ENCODE measurements around the gene DNAH6. TPM values are rescaled to one million over a fixed set of nuclear protein-coding genes. Genes with fewer than 3 reads are reported as not detected.

Gene DNAH6
- total RNA-seq, 3 donors from 2014 or later = 0.03 to 0.19 (median 0.11) TPM

- peak; percentile 23 to 31 for ATAC-seq
- DNase-seq = no peak
- Mint-ChIP-seq H3K4me3 (peak overlapping the region; percentile 37), H3K9me3 (peaks cover 14% of the 10 kb centered on the region), H3K36me3 (ENCODE audit: insufficient read depth) (peaks cover 27% of the 10 kb centered on the region), H3K27me3 (ENCODE audit: low read depth) (no peaks in the 10 kb centered on the region), H3K4me1 (ENCODE audit: low read depth) (peaks cover 44% of the 10 kb centered on the region)
Measured at GRCh38 chr2:84833481-84834150, 317.3 kb downstream of the DNAH6 start.

DNA sequence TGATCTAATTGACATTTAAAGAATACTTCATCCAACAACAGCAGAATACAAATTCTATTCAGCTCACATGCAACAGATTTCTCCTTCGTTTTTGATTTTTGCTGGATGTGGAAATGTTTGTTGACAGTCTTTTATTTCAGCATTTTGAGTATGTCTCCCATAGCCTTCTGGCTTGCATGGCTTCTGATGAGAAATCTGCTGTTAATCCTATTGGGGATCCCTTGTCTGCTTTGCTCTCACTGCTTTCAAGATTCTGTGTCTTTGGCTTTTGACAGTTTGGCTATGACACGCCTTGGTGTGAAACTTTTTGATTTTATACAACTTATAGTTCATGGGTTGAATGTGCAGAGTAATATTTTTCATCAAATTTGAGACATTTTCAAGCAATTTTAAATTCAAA is 319.9 kb downstream of the DNAH6 start:
- DNase-seq (no peak), ATAC-seq (no peak)
- Mint-ChIP-seq H3K9me3 (peaks cover 14% of the 10 kb centered on the region), H3K36me3 (ENCODE audit: insufficient read depth) (peaks cover 32% of the 10 kb centered on the region), H3K4me1 (ENCODE audit: low read depth) (peaks cover 69% of the 10 kb centered on the region), H3K27me3 (ENCODE audit: low read depth) (no peaks in the 10 kb centered on the region), H3K4me3 (no peak overlapping the region)

DNA sequence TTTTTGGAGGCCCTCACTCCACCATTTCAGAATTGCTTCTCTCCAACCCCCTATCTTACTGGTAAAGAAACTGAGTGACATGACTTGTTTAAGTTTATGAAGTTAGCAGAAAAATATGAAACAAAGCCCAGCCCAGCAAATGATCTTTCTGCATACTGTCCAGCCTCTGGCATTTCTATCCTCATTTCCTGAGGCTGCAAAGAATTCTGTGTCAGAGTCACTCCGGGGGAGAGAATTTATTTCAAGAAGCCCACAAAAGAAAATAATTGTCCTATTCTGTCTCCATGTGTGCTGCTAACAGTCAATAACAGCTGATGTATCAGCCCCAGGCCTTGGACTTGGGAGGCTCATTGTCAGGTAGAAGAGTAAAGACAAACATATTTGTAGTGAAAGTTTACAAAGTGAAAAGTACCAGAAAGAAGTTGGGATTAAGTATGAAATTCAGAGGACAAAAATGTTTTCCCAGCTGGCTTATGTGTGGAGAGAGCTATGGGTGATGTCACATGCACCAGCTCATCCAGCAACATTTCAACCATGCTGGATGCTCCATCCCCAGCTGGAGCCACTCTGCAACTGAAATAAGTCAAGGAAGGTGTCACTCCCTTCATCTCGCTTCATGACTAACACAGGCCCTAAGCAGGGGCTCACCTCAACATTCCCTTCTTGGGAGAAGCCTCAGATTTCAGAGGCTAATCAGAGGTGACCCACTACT is 322.3 kb downstream of the DNAH6 start:
- DNase-seq = no peak

GRCh38 chr2:84839851-84840250 is 323.6 kb downstream of the DNAH6 start:
- DNase-seq (peak; percentile 38), ATAC-seq (peak; percentile 12 to 19)
- Mint-ChIP-seq H3K9me3 (peaks cover 14% of the 10 kb centered on the region), H3K27me3 (ENCODE audit: low read depth) (no peaks in the 10 kb centered on the region), H3K36me3 (ENCODE audit: insufficient read depth) (peaks cover 32% of the 10 kb centered on the region), H3K4me3 (peak overlapping the region; percentile 74), H3K4me1 (ENCODE audit: low read depth) (peaks cover 83% of the 10 kb centered on the region)

More for the DNA sequence above, 322.3 kb downstream of the DNAH6 start:
- H3K9me3 Mint-ChIP-seq = peaks cover 14% of the 10 kb centered on the region
- peaks cover 77% of the 10 kb centered on the region for H3K4me1 Mint-ChIP-seq (ENCODE audit: low read depth)
- H3K4me3 Mint-ChIP-seq = no peak overlapping the region
- no peaks in the 10 kb centered on the region for H3K27me3 Mint-ChIP-seq (ENCODE audit: low read depth)
- H3K36me3 Mint-ChIP-seq (ENCODE audit: insufficient read depth) = peaks cover 32% of the 10 kb centered on the region
- ATAC-seq = no peak

DNA sequence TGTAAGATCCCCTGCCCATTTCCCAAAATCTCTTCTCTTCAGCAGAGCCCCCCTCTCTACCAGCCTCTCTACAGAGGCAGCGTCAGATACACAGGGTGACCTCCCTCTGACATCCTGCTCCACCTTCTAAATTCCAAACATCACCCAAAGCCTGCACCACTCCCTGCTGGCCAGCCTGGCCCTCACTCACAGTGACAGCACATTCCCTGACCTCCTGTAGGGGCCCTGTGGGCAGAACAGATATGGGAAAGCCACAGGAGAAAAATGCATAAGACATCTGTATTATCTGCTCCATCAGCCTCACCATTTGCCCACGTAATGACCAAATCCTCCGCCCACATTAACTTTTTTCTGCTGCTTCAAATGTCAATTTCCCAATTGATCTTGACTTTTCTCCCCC is 324.0 kb downstream of the DNAH6 start:
- H3K4me1 Mint-ChIP-seq (ENCODE audit: low read depth) = peaks cover 82% of the 10 kb centered on the region
- peaks cover 14% of the 10 kb centered on the region for H3K9me3 Mint-ChIP-seq
- no peak for DNase-seq
- H3K27me3 Mint-ChIP-seq (ENCODE audit: low read depth) = no peaks in the 10 kb centered on the region
- H3K4me3 Mint-ChIP-seq = peak overlapping the region; percentile 74
- peak; percentile 39 to 44 for ATAC-seq
- peaks cover 30% of the 10 kb centered on the region for H3K36me3 Mint-ChIP-seq (ENCODE audit: insufficient read depth)

GRCh38 chr2:84841577-84841976 is 325.3 kb downstream of the DNAH6 start:
- H3K9me3 Mint-ChIP-seq = peaks cover 4% of the 10 kb centered on the region
- DNase-seq (no peak), ATAC-seq (no peak)
- no peak overlapping the region for H3K4me3 Mint-ChIP-seq
- peaks cover 20% of the 10 kb centered on the region for H3K36me3 Mint-ChIP-seq (ENCODE audit: insufficient read depth)
- H3K27me3 Mint-ChIP-seq (ENCODE audit: low read depth) = no peaks in the 10 kb centered on the region
- H3K4me1 Mint-ChIP-seq (ENCODE audit: low read depth) = peaks cover 86% of the 10 kb centered on the region

DNA sequence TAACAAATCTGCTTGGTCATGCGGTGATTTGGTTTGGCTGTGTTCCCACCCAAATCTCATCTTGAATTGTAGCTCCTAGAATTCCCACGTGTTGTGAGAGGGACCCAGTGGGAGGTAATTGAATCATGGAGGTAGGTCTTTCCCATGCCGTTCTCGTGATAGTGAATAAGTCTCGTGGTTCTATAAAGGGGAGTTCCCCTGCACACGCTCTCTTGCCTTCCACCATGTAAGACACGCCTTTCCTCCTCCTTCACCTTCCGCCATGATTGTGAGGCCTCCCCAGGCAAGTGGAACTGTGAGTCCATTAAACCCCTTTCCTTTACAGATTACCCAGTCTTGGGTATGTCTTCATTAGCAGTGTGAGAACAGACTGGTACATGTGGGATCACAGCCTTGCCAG is 327.8 kb downstream of the DNAH6 start:
- no peaks in the 10 kb centered on the region for H3K27me3 Mint-ChIP-seq (ENCODE audit: low read depth)
- H3K4me1 Mint-ChIP-seq (ENCODE audit: low read depth) = peaks cover 88% of the 10 kb centered on the region
- no peaks in the 10 kb centered on the region for H3K9me3 Mint-ChIP-seq
- ATAC-seq (peak in 1 of 2 donors; percentile 22), DNase-seq (no peak)
- H3K36me3 Mint-ChIP-seq (ENCODE audit: insufficient read depth) = peaks cover 3% of the 10 kb centered on the region
- H3K4me3 Mint-ChIP-seq = peak overlapping the region; percentile 50

GRCh38 chr2:84846041-84846663 is 329.9 kb downstream of the DNAH6 start:
- Mint-ChIP-seq H3K27me3 (ENCODE audit: low read depth) (no peaks in the 10 kb centered on the region), H3K4me1 (ENCODE audit: low read depth) (peaks cover 88% of the 10 kb centered on the region), H3K9me3 (no peaks in the 10 kb centered on the region), H3K4me3 (peak overlapping the region; percentile 33), H3K36me3 (ENCODE audit: insufficient read depth) (peaks cover 3% of the 10 kb centered on the region)
- ATAC-seq (peak; percentile 56 to 62), DNase-seq (peak; percentile 44)

DNA sequence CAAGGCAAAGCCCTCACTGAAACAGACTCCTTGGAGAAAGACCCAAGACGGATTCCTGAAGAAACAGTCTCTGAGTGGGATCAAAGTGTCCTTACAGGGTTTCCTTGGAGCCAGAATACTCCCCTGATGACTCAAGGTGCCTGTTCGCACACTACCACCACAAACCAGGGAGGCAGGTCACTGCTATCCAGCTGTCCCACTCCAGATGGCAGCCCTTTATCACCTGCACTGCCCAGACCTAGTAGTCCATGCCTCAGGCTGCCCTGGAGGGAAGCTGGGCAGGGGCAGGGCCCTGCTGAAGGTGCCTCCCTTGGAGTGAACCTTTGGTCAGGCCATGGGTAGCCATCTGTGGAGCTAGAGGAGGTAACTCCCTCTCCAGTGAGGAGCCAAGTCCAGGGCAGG is 330.4 kb downstream of the DNAH6 start:
- Mint-ChIP-seq H3K4me3 (no peak overlapping the region), H3K4me1 (ENCODE audit: low read depth) (peaks cover 88% of the 10 kb centered on the region), H3K36me3 (ENCODE audit: insufficient read depth) (peaks cover 7% of the 10 kb centered on the region), H3K27me3 (ENCODE audit: low read depth) (no peaks in the 10 kb centered on the region), H3K9me3 (no peaks in the 10 kb centered on the region)
- ATAC-seq (peak in 1 of 2 donors; percentile 10), DNase-seq (no peak)

DNA sequence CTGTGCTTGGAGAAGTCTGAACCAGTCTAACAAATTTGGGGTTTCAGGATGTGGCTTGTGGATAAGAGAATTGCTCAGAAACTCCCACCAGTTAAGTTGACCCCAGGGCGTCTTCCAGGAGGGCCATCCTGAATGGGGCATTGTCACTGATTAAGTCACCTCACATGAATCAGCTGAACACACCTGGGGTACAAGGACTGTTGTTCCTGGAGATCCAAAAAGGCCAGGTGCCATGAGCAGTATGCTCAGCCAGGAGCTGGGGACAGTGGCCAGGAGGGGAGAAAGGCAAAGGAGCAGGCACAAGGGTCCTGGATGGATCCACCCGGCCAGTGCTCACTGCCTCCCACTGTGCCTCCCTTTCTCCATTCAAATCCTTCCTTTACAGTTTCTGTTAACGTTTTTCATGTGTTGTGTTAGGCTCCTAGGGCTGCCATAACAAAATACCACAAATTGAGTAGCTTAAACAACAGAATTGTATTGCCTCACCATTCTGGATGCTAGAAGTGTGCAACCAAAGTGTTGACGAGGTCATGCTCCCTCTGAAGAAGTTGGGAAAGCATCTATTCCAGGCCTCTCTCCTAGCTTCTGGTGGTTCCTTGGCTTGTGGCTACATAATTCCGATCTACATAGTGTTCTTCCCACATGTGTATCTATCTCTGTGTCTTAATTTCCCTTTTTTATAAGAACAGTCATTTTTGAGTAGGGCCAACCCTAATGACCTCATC is 331.2 kb downstream of the DNAH6 start:
- no peaks in the 10 kb centered on the region for H3K9me3 Mint-ChIP-seq
- peaks cover 89% of the 10 kb centered on the region for H3K4me1 Mint-ChIP-seq (ENCODE audit: low read depth)
- H3K4me3 Mint-ChIP-seq = no peak overlapping the region
- no peak for DNase-seq
- no peaks in the 10 kb centered on the region for H3K27me3 Mint-ChIP-seq (ENCODE audit: low read depth)
- no peak for ATAC-seq
- H3K36me3 Mint-ChIP-seq (ENCODE audit: insufficient read depth) = peaks cover 12% of the 10 kb centered on the region

- Mint-ChIP-seq H3K36me3 (ENCODE audit: insufficient read depth) (peaks cover 21% of the 10 kb centered on the region), H3K4me1 (ENCODE audit: low read depth) (peaks cover 86% of the 10 kb centered on the region), H3K9me3 (peaks cover 5% of the 10 kb centered on the region), H3K4me3 (peak overlapping the region; percentile 39), H3K27me3 (ENCODE audit: low read depth) (no peaks in the 10 kb centered on the region)
- ATAC-seq (peak; percentile 41 to 47), DNase-seq (peak; percentile 42)
Measured at GRCh38 chr2:84849271-84849952, 333.1 kb downstream of the DNAH6 start.

GRCh38 chr2:84850471-84850870 is 334.2 kb downstream of the DNAH6 start:
- H3K27me3 Mint-ChIP-seq (ENCODE audit: low read depth) = no peaks in the 10 kb centered on the region
- peaks cover 5% of the 10 kb centered on the region for H3K9me3 Mint-ChIP-seq
- no peak overlapping the region for H3K4me3 Mint-ChIP-seq
- DNase-seq (no peak), ATAC-seq (no peak)
- H3K36me3 Mint-ChIP-seq (ENCODE audit: insufficient read depth) = peaks cover 24% of the 10 kb centered on the region
- H3K4me1 Mint-ChIP-seq (ENCODE audit: low read depth) = peaks cover 88% of the 10 kb centered on the region

DNA sequence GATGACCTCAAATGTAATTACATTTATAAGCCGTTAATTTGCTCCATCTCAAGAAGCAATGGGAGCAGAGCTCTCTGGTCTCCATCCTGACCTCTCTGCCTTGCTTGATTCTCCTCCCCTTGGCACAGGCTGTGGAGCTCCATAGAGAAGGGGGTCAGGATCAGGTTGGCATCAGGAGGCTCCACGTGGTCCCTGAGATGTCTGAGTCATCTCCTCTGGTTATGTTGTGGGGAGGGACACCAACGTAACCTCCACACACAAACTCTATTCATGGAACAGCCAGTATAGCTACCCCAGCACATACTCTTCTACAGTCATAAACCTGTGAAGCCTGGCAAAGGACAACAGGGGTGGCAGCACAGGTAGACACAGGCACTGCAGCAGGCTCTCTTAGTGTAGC is 335.6 kb downstream of the DNAH6 start:
- H3K4me1 Mint-ChIP-seq (ENCODE audit: low read depth) = peaks cover 88% of the 10 kb centered on the region
- no peak for ATAC-seq

DNA sequence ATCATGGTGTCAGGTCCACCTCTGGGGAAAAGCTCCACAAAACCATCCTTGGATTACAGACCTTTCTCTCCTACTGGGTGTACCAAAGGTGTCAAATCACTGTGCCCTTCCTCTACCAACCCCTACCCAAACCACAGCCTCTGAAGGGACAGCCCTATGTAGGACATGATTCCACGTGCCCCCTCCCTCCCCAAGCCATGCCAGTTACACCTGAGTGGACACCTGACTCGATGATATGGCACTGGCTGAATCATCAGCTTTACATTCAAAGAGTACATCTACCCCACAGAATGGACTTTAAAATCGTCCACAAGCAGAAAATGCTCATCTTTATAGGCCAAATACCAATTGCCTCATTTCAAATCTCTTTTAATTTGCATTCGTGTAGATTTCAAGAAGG is 338.6 kb downstream of the DNAH6 start:
- Mint-ChIP-seq H3K9me3 (peaks cover 9% of the 10 kb centered on the region), H3K27me3 (ENCODE audit: low read depth) (no peaks in the 10 kb centered on the region), H3K4me3 (peak overlapping the region; percentile 11), H3K36me3 (ENCODE audit: insufficient read depth) (peaks cover 25% of the 10 kb centered on the region), H3K4me1 (ENCODE audit: low read depth) (peaks cover 92% of the 10 kb centered on the region)
- ATAC-seq (no peak), DNase-seq (no peak)

More for the DNA sequence above, 335.6 kb downstream of the DNAH6 start:
- Mint-ChIP-seq H3K27me3 (ENCODE audit: low read depth) (no peaks in the 10 kb centered on the region), H3K36me3 (ENCODE audit: insufficient read depth) (peaks cover 27% of the 10 kb centered on the region), H3K4me3 (no peak overlapping the region), H3K9me3 (peaks cover 9% of the 10 kb centered on the region)
- DNase-seq = no peak
